ENCODE data around the gene KIAA1958. TPM values are rescaled to one million over a fixed set of nuclear protein-coding genes. Genes with fewer than 3 reads are reported as not detected.

Gene KIAA1958
- total RNA-seq, 1 experiment from 2014 or later: 7.0 TPM

Other genes with a start within 250 kb of the KIAA1958 start
- 30.6 and 33.2 TPM in 2 replicates for gene PTBP3, start 153.2 kb upstream of the KIAA1958 start, total RNA-seq (2014; rRNA removed; shearing (Covaris generic); ENCODE audit: low replicate concordance)
- 15.3 and 30.7 TPM in 2 replicates for gene HSDL2, start 106.7 kb upstream of the KIAA1958 start, total RNA-seq (2014; rRNA removed; shearing (Covaris generic); ENCODE audit: low replicate concordance)
- 8.3 and 16.4 TPM in 2 replicates for gene INIP, start 231.3 kb downstream of the KIAA1958 start, total RNA-seq (2014; rRNA removed; shearing (Covaris generic); ENCODE audit: low replicate concordance)

Data from Caki2 (cell line).